H1 (cell line): ENCODE results near the gene GMEB2. TPM values are rescaled to one million over a fixed set of nuclear protein-coding genes. Genes with fewer than 3 reads are reported as not detected.

Experiments used
- CHD7 ChIP-seq: fragments of 300-600 bp; sonication (generic); IDR thresholded peaks from 2 replicates; pipeline ENCODE4 v1.7.1; 2012; ENCODE audit warnings: low read length, moderate library complexity, mild to moderate bottlenecking, inconsistent platforms; ENCODE audit not compliant: insufficient replicate concordance
- HDAC6 ChIP-seq: IDR thresholded peaks from one replicate; pipeline ENCODE4 v1.7.1; 2012; ENCODE audit warnings: low read depth, mild to moderate bottlenecking, inconsistent platforms, low read length, moderate library complexity
- NANOG ChIP-seq: IDR thresholded peaks from 2 replicates; pipeline ENCODE4 v1.6.1; 2011; ENCODE audit warnings: low read length, low read depth, mild to moderate bottlenecking, inconsistent platforms; ENCODE audit not compliant: insufficient read depth, poor library complexity, severe bottlenecking
- SRF ChIP-seq: IDR thresholded peaks from 2 replicates; pipeline ENCODE4 v1.6.1; 2011; ENCODE audit warnings: mild to moderate bottlenecking, low read depth, low read length, moderate library complexity
- polyA plus RNA-seq, 7 experiments: library from polyadenylated mRNA; depleted of rRNA in 3 of 7; stranded (reverse) in 5 of 7; unstranded in 2 of 7; fragments of >200 nt in 5 of 7; fragments of 200-250 nt in 2 of 7; gene quantifications; 1 replicate in 5 of 7; 2 replicates in 1 of 7; 4 replicates in 1 of 7; pipeline versions ENCODE4 v1.2.1 to v1.2.3, GENCODE V29; 2011 to 2013; ENCODE audit warnings: missing spikeins in 2 of 7, mixed read lengths in 2 of 7
- total RNA-seq: library from RNA; stranded (reverse); fragmentation: NEBNext Ultra II Directional; extraction: Animal tissue kit (Norgen Biotek cat#: 25700); gene quantifications from 2 replicates; pipeline ENCODE4 v1.2.1, GENCODE V29; 2021

The GMEB2 gene
- total and polyA plus RNA-seq, 2 of the 8 experiments (the other 6 are each of a cell fraction or from before 2014, with no cell fraction given): 12.9 to 14.2 TPM

- TF ChIP-seq CHD7: no peak
- no peak for TF ChIP-seq HDAC6
- no peak for TF ChIP-seq NANOG
- TF ChIP-seq SRF: no peak
Measured at GRCh38 chr20:63672666-63673065, 45.8 kb upstream of the GMEB2 start (continued).
